CD4-positive, alpha-beta T cell treated with Interleukin-10 for 1 hour (primary cell): Measurements from ENCODE around the gene FAM117A.
A peak's percentile ranks its signal among the peaks of the same experiment; 100 is the strongest.

Source experiments
- DNase-seq: peaks from one replicate; pipeline ENCODE4 v3.0.0-alpha.2; 2020

Gene FAM117A

DNA sequence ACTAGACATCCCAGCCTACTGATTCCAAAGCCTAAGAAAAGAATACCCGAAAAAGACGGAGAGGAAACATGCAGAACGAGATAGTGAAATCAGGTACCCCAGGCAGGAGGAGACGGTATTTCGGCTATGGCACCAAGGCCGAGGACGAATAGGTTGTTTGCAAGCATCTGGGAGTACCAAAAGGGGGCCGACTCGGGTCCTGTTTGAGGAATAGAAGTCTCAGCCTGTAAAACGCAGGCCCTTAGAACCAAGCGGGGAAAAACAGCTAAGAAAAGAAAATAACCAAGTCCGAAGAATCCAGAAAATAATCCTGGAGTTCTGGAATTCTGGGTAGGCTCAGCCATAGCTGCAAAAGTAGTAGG is 56.7 kb downstream of the FAM117A start:
- DNase-seq: peak; percentile 42

GRCh38 chr17:49705254-49705653 is 58.7 kb downstream of the FAM117A start:
- DNase-seq: no peak

DNA sequence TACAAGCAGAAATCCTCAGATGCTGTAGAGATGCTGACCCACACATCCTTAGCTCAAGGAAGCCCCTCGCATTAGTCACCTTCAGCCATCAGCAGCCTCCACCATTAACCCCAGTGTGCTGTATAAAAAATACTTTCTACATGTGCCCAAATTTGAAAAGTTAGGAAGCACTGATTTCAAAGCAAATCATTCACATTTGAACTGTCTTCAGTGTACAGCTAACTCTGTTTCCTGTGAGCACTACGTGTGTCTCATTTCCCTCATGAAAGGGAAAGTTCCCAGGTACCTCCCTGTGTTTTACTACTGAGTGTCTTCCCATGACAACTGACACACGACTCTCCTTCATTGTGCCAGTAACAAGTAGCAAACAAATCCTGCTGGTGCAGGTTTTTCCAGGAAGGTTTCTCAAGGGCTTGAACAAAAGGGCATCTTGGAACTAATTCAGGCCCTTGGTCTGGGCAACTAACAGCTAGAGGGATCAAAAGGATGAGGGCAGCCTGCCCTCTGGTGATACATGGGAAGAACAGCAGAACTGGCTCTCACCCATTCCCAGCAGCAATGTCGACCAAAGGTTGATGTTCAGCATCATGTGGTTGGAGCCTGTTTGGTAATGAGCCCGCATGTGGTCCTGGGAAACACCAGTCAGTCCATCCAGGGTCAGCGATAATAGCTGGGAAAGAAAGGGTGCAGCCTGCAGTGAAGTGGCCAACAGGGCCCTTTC is 60.2 kb downstream of the FAM117A start:
- DNase-seq: peak; percentile 24

GRCh38 chr17:49700960-49701359 is 63.0 kb downstream of the FAM117A start:
- no peak for DNase-seq

- no peak for DNase-seq
These were observed 63.9 kb downstream of the FAM117A start for GRCh38 chr17:49699966-49700575.

GRCh38 chr17:49698005-49698404 is 65.9 kb downstream of the FAM117A start:
- no peak for DNase-seq

DNA sequence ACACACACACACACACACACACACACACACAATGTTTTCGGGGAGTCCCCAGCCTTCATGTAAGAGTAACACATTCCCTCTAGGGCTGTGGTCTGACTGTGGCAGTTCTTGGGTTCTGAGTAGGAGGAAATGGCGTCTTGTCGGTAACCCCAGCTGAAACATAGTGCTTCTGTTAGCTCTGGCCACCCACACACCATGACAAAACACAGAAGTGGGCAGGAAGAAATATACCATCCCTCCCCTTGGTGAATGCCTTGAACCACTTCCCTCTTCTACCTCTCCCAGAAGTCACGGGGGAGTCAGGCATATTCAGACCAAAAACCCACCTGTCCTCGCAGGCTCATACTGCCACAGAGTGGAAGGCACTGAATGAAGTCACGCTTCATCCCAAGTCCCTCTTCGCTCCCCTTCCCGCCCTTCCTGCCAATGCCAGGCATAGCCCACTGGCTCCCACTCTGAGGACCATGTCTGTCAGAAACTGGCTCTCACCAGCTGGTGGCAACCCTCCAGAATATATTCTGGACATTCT is 67.6 kb downstream of the FAM117A start:
- DNase-seq: peak; percentile 80

DNA sequence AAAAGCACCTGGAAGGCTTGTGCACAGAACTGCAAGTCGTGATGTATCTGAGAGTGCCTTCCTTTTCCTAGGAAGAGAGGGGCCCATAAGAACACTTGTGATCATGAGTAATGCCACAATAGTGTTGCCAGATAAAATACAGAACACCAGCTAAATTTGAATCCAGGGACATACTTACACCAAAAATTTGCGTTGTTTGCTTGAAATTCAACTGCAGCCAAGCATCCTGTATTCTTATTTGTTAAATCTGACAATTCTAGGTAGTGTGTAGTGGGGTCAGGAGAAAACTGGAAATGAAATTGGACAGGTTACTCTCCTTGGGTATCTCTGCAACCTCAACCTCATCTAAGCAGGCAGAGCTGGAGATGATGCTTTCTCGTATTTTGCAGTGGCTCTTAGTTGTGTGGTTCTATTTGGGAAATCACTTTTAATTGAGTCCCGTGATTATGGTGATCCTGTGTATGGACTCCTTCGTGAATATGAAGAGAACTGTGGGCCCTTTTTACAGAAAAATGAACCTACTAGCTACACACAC is 68.2 kb downstream of the FAM117A start:
- no peak for DNase-seq

DNA sequence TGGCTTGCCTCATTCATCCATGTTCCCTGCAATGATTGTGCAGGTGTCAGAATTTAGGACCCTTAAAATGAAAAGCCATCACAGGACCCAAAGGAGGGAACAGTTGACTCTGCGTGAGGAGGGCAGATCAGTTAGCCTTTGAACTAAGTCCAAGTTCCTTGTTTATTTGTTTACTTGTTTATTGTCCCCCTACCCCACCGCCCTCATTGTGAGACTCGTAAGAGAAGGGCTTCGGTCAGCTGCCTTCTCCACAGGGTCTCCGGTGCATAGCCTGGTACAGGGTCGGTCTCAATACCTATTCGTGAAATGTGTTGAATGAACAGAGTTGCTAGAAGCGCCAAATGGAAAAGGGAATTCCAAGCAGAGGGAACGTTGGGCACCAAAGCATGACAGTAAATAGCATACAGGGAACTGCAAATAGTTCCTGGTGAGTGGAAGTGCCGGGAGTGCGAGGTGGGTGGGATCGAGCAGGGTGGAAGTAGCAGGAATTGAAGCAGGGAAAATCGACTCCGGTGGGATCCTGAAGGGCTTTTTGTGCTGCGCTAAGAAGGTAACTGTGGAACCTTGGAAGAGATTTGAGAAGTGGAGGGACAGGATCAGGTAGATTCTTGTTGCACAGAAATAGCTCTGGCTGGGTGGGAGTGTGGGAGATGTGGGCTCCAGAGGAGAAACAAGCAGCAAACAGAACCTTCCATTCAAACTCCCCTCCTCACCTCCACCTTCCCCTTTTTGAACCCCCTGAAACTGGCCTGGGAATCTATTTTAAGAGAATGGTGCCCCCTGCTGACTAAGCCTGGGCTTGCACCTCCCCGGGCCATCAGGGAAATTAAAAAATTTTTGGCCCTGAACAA is 68.9 kb downstream of the FAM117A start:
- DNase-seq: peak; percentile 77

GRCh38 chr17:49692751-49693150 is 71.2 kb downstream of the FAM117A start:
- no peak for DNase-seq

DNA sequence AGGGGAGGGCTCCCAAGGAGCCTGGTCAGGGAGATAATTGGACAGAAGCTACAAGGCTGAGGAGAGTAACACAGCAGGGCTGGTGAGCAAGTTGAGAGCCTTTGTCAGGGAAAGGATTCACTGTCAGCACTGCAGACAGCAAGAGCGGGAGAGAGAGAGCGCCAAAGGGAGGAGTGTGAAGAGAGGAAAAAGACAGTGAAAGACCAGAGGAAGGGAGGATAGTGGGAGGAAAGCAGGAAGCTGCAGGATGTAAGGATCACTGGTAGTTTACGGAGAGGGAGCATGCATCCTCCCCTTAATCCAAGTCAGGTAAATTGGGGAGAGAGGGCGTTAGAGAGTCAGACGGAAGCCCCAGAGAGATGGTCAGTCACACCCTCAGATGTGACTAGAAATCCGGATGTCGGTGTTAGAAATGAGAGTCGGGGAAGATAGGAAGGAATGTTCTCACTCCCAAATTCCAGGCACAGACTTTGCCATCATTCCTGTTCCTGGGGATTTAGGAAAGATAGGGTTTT is 72.2 kb downstream of the FAM117A start:
- no peak for DNase-seq

DNA sequence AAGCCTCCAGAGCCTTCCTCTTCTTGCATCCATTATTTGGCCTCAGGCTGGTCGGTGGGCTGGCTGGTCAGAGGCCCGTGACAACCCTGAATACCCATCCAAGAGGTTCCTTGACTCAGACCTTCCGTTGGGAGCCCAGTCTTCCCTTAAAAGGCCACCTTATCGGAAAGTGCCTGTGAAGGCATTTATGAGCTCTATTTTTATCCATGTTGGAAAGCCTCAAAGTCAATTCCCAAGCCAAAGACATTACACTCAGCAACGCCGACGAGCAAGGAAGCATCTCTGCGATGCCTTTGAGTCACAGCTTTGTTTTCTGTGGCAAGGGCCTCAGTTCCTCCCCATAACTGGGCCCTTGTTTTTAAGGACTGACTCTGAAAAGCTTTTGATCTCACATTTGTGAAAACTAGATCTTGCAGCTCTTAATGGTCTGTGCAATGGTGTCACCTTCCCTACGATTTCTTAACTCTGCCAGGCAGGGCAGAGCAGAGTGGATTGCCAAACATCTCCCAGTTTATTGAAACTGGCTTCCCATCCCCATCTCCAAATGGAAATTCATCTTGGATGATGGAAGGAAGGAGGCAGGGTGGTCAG is 72.8 kb downstream of the FAM117A start:
- DNase-seq: no peak

- no peak for DNase-seq
These were observed 73.7 kb downstream of the FAM117A start for GRCh38 chr17:49690256-49690655.

GRCh38 chr17:49688848-49689247 is 75.1 kb downstream of the FAM117A start:
- no peak for DNase-seq

DNA sequence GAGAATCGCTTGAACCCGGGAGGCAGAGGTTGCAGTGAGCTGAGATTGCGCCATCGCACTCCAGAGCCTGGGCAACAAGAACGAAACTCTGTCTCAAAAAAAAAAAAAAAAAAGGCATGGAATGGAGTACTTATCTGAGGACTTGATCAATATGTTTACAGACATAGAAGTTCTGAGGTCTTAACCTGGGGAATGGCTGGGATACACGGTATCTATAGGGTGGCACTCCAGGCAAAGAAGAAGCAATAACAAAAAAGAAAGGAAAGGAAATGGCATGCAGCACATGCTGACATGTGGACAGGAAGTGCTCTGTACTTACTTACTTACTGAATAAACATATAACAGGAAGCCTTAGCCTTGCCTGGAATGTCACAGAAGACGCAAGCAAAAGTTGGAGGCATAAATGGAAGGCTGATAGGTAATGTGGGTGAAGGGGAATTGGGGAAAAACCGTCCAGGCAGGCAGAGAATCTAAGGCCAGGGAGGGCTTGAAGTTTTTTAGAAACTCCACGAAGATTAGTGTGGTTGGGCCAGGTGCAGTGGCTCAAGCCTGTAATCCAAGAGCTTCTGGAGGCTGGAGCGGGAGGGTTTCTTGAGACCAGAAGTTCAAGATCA is 75.9 kb downstream of the FAM117A start:
- peak; percentile 43 for DNase-seq

GRCh38 chr17:49681106-49681979 is 82.6 kb downstream of the FAM117A start:
- no peak for DNase-seq

DNA sequence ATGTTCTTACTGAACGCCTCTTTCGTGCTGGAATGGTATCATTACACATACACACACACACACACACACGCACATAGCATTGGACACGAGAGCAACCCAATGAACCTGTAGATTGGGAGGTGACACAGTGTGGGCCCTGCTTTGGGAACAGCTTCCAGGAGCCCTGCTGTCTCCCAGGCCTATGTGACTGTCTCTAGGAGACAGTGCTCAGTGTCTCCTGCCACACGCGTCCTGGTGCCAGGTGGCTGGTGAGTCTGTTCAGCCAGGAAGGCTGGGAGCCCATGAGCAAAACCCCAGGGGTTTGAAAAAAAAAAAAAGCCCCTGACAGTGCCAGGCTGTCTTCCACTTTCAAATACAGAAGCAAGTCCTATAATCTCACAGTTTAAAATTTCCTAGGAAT is 83.6 kb downstream of the FAM117A start:
- no peak for DNase-seq

- DNase-seq: peak; percentile 100
These were observed 85.7 kb downstream of the FAM117A start, which contains the start of gene SPOP for GRCh38 chr17:49677933-49678847. Gene SPOP (minus strand): TSS chr17:49678097. CDS start chr17:49622810, 55,287 bp downstream.

DNA sequence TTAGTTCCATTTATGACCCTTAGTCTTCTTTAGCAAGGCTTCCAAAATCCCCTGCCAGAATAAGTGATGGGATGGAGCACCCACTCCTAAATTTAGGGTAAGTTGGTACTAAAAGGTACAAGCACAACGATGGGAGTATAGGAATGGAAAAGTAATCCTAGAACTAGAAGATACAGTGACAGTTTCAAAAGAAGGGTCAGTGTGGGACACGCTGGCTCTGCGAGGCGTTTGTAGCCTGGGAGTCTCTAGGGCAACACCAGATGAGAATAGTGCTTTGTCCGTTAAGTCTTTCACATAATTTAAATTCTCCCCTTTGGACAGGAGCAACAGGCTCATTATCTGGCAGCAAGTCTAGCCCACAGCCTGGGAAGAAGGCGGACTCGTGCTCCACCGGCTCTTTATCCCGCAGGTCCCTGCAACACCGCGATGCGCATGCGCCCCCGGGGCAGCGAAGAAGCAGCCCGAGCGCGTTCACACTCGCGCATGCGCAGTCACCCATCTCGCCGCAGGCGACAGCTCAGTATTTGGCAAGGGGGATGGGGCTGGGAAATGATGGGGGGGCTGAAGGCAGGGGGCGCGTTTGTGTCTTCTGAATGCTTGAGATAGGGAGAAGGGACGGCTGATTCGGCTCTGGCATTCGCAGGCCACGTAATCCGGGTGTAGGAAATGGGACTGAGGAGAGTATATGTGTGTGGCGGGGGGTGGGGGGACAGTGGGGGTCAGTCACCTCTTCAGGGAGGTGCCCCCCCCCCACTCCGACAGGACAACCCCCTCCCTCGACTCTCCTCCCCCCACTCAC is 86.6 kb downstream of the FAM117A start:
- peak; percentile 95 for DNase-seq
